OCI-LY1 (cell line): Measurements from ENCODE around the gene WLS.

Source experiments
- H2AFZ ChIP-seq: fragments of 200-600 bp; sonication (generic), shearing (Covaris generic); 2 replicates; pipeline ENCODE4 v1.6.0; 2014; ENCODE audit warnings: antibody characterized with exemption, mild to moderate bottlenecking, low read length
- H3F3A ChIP-seq: fragments of 200-600 bp; sonication (generic), shearing (Covaris generic); 2 replicates; pipeline ENCODE4 v1.6.0; 2014; ENCODE audit warnings: mild to moderate bottlenecking, antibody characterized with exemption, low read length, moderate library complexity; ENCODE audit not compliant: insufficient read depth
- H3K27ac ChIP-seq: fragments of 200-600 bp; sonication (generic); 2 replicates; pipeline ENCODE4 v1.5.1; 2014; ENCODE audit warnings: low read length, mixed run types, mild to moderate bottlenecking, low read depth; ENCODE audit not compliant: poor library complexity, severe bottlenecking
- H3K27me3 ChIP-seq: fragments of 200-600 bp; sonication (generic); 2 replicates; pipeline ENCODE4 v1.6.0; 2014; ENCODE audit warnings: antibody characterized with exemption, mild to moderate bottlenecking, low read length, moderate library complexity; ENCODE audit not compliant: insufficient read depth
- H3K36me3 ChIP-seq: fragments of 200-600 bp; sonication (generic); 2 replicates; pipeline ENCODE4 v1.6.1; 2014; ENCODE audit warnings: mild to moderate bottlenecking, antibody characterized with exemption, low read length, moderate library complexity, mixed read lengths; ENCODE audit not compliant: insufficient read depth
- H3K4me1 ChIP-seq: fragments of 200-600 bp; sonication (generic); 2 replicates; pipeline ENCODE4 v1.5.1; 2014; ENCODE audit warnings: mild to moderate bottlenecking, low read length, moderate library complexity; ENCODE audit not compliant: insufficient read depth, severe bottlenecking
- H3K4me2 ChIP-seq: fragments of 200-600 bp; sonication (generic), shearing (Covaris generic); 2 replicates; pipeline ENCODE4 v1.6.1; 2014; ENCODE audit warnings: low read length
- H3K4me3 ChIP-seq: fragments of 200-600 bp; sonication (generic); 2 replicates; pipeline ENCODE4 v1.5.1; 2014; ENCODE audit warnings: low read length, low read depth, mild to moderate bottlenecking, mixed read lengths; ENCODE audit not compliant: poor library complexity, severe bottlenecking
- H3K79me2 ChIP-seq: fragments of 200-600 bp; shearing (Covaris generic); 2 replicates; pipeline ENCODE4 v1.6.1; 2016; ENCODE audit warnings: mixed run types, low read length, mixed read lengths; ENCODE audit not compliant: insufficient read depth
- H3K9ac ChIP-seq: fragments of 200-600 bp; sonication (generic), shearing (Covaris generic); 2 replicates; pipeline ENCODE4 v1.6.1; 2014; ENCODE audit warnings: mild to moderate bottlenecking, low read length, mixed read lengths
- H3K9me2 ChIP-seq: fragments of 200-600 bp; sonication (generic), shearing (Covaris generic); 2 replicates; pipeline ENCODE4 v1.6.1; 2014; ENCODE audit warnings: low read depth, mild to moderate bottlenecking, low read length, mixed read lengths
- H3K9me3 ChIP-seq: fragments of 200-600 bp; shearing (Covaris generic); 2 replicates; pipeline ENCODE4 v1.6.1; 2014; ENCODE audit warnings: low read length, mixed read lengths
- H4K20me1 ChIP-seq: fragments of 200-600 bp; sonication (generic), shearing (Covaris generic); 2 replicates; pipeline ENCODE4 v1.6.0; 2016; ENCODE audit warnings: mild to moderate bottlenecking, low read length; ENCODE audit not compliant: insufficient read depth
- EZH2 ChIP-seq: fragments of 200-600 bp; sonication (generic), shearing (Covaris generic); IDR thresholded peaks from 2 replicates; pipeline ENCODE4 v1.8.0; 2017; ENCODE audit warnings: borderline replicate concordance, mixed run types, mild to moderate bottlenecking, antibody characterized with exemption, low read length, moderate library complexity, mixed read lengths
- TF ChIP-seq, protein P1 (sequence below): fragments of 200-600 bp; sonication (generic), shearing (Covaris generic); IDR thresholded peaks from 2 replicates; pipeline ENCODE4 v1.5.1; 2017; ENCODE audit warnings: mild to moderate bottlenecking, antibody characterized with exemption, low read length, moderate library complexity, mixed read lengths

Gene WLS

GRCh38 chr1:68204977-68205630, 27.2 kb downstream of the WLS start:
- H3K4me3 ChIP-seq: no peak overlapping the region
- H3K36me3 ChIP-seq: no peaks in the 10 kb centered on the region
- TF ChIP-seq, protein P1, sequence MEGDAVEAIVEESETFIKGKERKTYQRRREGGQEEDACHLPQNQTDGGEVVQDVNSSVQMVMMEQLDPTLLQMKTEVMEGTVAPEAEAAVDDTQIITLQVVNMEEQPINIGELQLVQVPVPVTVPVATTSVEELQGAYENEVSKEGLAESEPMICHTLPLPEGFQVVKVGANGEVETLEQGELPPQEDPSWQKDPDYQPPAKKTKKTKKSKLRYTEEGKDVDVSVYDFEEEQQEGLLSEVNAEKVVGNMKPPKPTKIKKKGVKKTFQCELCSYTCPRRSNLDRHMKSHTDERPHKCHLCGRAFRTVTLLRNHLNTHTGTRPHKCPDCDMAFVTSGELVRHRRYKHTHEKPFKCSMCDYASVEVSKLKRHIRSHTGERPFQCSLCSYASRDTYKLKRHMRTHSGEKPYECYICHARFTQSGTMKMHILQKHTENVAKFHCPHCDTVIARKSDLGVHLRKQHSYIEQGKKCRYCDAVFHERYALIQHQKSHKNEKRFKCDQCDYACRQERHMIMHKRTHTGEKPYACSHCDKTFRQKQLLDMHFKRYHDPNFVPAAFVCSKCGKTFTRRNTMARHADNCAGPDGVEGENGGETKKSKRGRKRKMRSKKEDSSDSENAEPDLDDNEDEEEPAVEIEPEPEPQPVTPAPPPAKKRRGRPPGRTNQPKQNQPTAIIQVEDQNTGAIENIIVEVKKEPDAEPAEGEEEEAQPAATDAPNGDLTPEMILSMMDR: no peak
- no peak for TF ChIP-seq EZH2
- no peak overlapping the region for H3K4me2 ChIP-seq
- no peak overlapping the region for H3K9ac ChIP-seq
- no peaks in the 10 kb centered on the region for H3K9me2 ChIP-seq
- H3K27me3 ChIP-seq: no peaks in the 10 kb centered on the region
- no peaks in the 10 kb centered on the region for H3K4me1 ChIP-seq
- no peak overlapping the region for H2AFZ ChIP-seq
- H3K79me2 ChIP-seq: no peaks in the 10 kb centered on the region
- no peaks in the 10 kb centered on the region for H3F3A ChIP-seq
- H4K20me1 ChIP-seq: no peaks in the 10 kb centered on the region
- no peak overlapping the region for H3K27ac ChIP-seq
- H3K9me3 ChIP-seq: no peaks in the 10 kb centered on the region

DNA sequence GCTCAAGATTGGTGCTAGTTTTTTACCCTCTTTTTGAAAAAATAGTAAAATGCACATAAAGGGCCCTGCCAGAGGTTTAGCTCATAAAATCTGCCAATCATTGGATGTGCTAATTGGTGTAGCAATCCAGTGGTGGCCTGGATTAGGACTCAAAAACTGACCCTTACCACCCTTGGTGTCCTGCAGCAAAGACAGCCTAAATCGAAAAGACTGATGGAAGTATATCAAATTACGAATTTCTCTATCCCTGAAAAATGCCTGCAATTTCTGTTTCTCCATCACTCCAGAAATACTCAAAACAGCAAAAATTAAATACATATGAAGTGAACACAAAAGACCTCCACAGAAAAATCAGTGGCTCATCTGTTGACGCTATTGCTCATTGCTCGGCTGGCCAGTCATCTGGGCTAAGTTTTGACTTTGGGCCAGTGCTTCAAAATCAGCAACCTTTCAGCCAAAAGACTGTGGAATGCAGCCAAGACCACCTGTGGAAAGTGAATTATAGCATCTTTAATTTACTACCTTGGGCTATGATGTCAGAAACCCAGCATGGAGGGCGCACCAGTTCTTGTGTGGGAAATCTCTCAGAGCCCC, 30.0 kb downstream of the WLS start:
- no peaks in the 10 kb centered on the region for H4K20me1 ChIP-seq
- H3K4me1 ChIP-seq: no peaks in the 10 kb centered on the region
- no peaks in the 10 kb centered on the region for H3K9me2 ChIP-seq
- H3K9ac ChIP-seq: no peak overlapping the region
- H3K27me3 ChIP-seq: no peaks in the 10 kb centered on the region
- H3F3A ChIP-seq: no peaks in the 10 kb centered on the region
- H3K4me2 ChIP-seq: no peak overlapping the region
- TF ChIP-seq, protein P1: no peak
- TF ChIP-seq EZH2: no peak
- no peak overlapping the region for H2AFZ ChIP-seq
- no peaks in the 10 kb centered on the region for H3K36me3 ChIP-seq
- no peak overlapping the region for H3K27ac ChIP-seq
- H3K9me3 ChIP-seq: no peaks in the 10 kb centered on the region
- no peaks in the 10 kb centered on the region for H3K79me2 ChIP-seq
- H3K4me3 ChIP-seq: no peak overlapping the region

GRCh38 chr1:68201546-68202238, 30.6 kb downstream of the WLS start:
- H3K27ac ChIP-seq: no peak overlapping the region
- no peak overlapping the region for H3K4me3 ChIP-seq
- no peak overlapping the region for H3K9ac ChIP-seq
- no peaks in the 10 kb centered on the region for H3K4me1 ChIP-seq
- H3K27me3 ChIP-seq: no peaks in the 10 kb centered on the region
- no peaks in the 10 kb centered on the region for H4K20me1 ChIP-seq
- H3K4me2 ChIP-seq: no peak overlapping the region
- no peaks in the 10 kb centered on the region for H3K79me2 ChIP-seq
- TF ChIP-seq, protein P1: no peak
- TF ChIP-seq EZH2: no peak
- no peaks in the 10 kb centered on the region for H3F3A ChIP-seq
- no peaks in the 10 kb centered on the region for H3K36me3 ChIP-seq
- no peaks in the 10 kb centered on the region for H3K9me3 ChIP-seq
- H3K9me2 ChIP-seq: no peaks in the 10 kb centered on the region
- H2AFZ ChIP-seq: no peak overlapping the region
